ENCODE data around the gene AKR7A3. TPM values are rescaled to one million over a fixed set of nuclear protein-coding genes. Genes with fewer than 3 reads are reported as not detected.

Gene AKR7A3
- total and polyA plus RNA-seq, 2 of the 4 experiments (the other 2 are of a cell fraction): 0.18 to 0.62 TPM

- TF ChIP-seq CTCF (conservative IDR thresholded peaks at IDR 0.05; ENCODE audit: low read depth, low read length) (no peak), NFE2L2 (IDR thresholded peaks at IDR 0.05; ENCODE audit: low read depth, low read length) (no peak), BHLHE40 (IDR thresholded peaks at IDR 0.05; ENCODE audit: low read depth, low read length) (no peak), MXI1 (IDR thresholded peaks at IDR 0.05; ENCODE audit: borderline replicate concordance, low read depth, low read length) (no peak), FOS (IDR thresholded peaks at IDR 0.05; ENCODE audit: low read depth, low read length) (no peak), MAZ (IDR thresholded peaks at IDR 0.05; ENCODE audit: borderline replicate concordance, low read depth, low read length) (no peak)
Measured at GRCh38 chr1:19313636-19313959, 25.0 kb upstream of the AKR7A3 start (continued).

Measured in IMR-90 (cell line).